Suppressor macrophage treated with lipopolysaccharide for 4 hours (primary cell): ENCODE data around the gene PTPRD.

ENCODE experiments used
- DNase-seq: peaks from one replicate; pipeline ENCODE4 v3.0.0-alpha.2; 2020

Gene PTPRD

GRCh38 chr9:8265281-8265680, 2347.5 kb downstream of the PTPRD start:
- no peak for DNase-seq
